K562 (cell line): Measurements from ENCODE around the gene IRF1. TPM values are rescaled to one million over a fixed set of nuclear protein-coding genes. Genes with fewer than 3 reads are reported as not detected.

Source experiments
- CBFB ChIP-seq: sonication (generic); formaldehyde crosslinking; IDR thresholded peaks from 2 replicates; pipeline ENCODE4 v1.4.0; 2020; ENCODE audit warnings: mild to moderate bottlenecking, missing genetic modification reagents
- CEBPG ChIP-seq, 3 experiments: fragments of 200-800 bp in 1 of 3; sonication (Bioruptor generic) in 1 of 3; sonication (generic) in 1 of 3; formaldehyde crosslinking in 1 of 3; IDR thresholded peaks in 2 of 3; conservative IDR thresholded peaks in 1 of 3; 2 replicates each; pipeline versions ENCODE4 v1.6.1 to v1.8.0; 2016 to 2022; ENCODE audit warnings: missing compliant biosample characterization in 2 of 3, missing genetic modification characterization in 2 of 3, mild to moderate bottlenecking in 1 of 3, missing genetic modification reagents in 1 of 3
- HDAC3 ChIP-seq: fragments of 450-650 bp; IDR thresholded peaks from 2 replicates; pipeline ENCODE4 v1.6.1; 2018; ENCODE audit warnings: borderline replicate concordance, mild to moderate bottlenecking, moderate library complexity; ENCODE audit not compliant: partially characterized antibody
- HIVEP1 ChIP-seq: fragments of 250-450 bp; sonication (Bioruptor Pico); IDR thresholded peaks from 2 replicates; pipeline ENCODE4 v1.4.0; 2020; ENCODE audit warnings: mild to moderate bottlenecking
- KLF16 ChIP-seq: IDR thresholded peaks from 2 replicates; pipeline ENCODE4 v1.6.1; 2016; ENCODE audit warnings: antibody characterized with exemption
- LARP7 ChIP-seq: fragments of 450-650 bp; IDR thresholded peaks from 2 replicates; pipeline ENCODE4 v1.6.1; 2016
- NFATC3 ChIP-seq: fragments of 450-650 bp; IDR thresholded peaks from 2 replicates; pipeline ENCODE4 v1.6.1; 2017; ENCODE audit warnings: mild to moderate bottlenecking
- NR2C1 ChIP-seq, 2 experiments: fragments of 450-650 bp; IDR thresholded peaks; 2 replicates each; pipeline ENCODE4 v1.6.1; 2017; ENCODE audit warnings: mild to moderate bottlenecking in 2 of 2, antibody characterized with exemption in 1 of 2, inconsistent platforms in 1 of 2, missing compliant biosample characterization in 1 of 2, missing genetic modification characterization in 1 of 2
- OTX1 ChIP-seq: fragments of 450-650 bp; formaldehyde crosslinking; IDR thresholded peaks from 2 replicates; pipeline ENCODE4 v1.4.0; 2022; ENCODE audit warnings: mild to moderate bottlenecking
- RFX1 ChIP-seq: fragments of 450-650 bp; IDR thresholded peaks from 2 replicates; pipeline ENCODE4 v1.6.1; 2016; ENCODE audit warnings: mild to moderate bottlenecking, moderate library complexity
- SIX5 ChIP-seq, 2 experiments: IDR thresholded peaks; 2 replicates each; pipeline ENCODE4 v1.6.1; 2011; ENCODE audit warnings: low read length in 2 of 2, borderline replicate concordance in 1 of 2, low read depth in 1 of 2, mild to moderate bottlenecking in 1 of 2, moderate library complexity in 1 of 2; ENCODE audit not compliant: insufficient read depth in 1 of 2
- ZFX ChIP-seq: sonication (generic); formaldehyde crosslinking; IDR thresholded peaks from 2 replicates; pipeline ENCODE4 v1.8.0; 2022; ENCODE audit warnings: mild to moderate bottlenecking, missing genetic modification reagents, moderate library complexity
- ZNF583 ChIP-seq: fragments of 250-450 bp; sonication (Bioruptor Pico); IDR thresholded peaks from 2 replicates; pipeline ENCODE4 v1.4.0; 2020
- ZNF695 ChIP-seq: fragments of 450-650 bp; formaldehyde crosslinking; IDR thresholded peaks from 2 replicates; pipeline ENCODE4 v1.4.0; 2020; ENCODE audit warnings: mild to moderate bottlenecking, moderate library complexity
- polyA plus RNA-seq, 8 experiments: library from polyadenylated mRNA; depleted of rRNA in 4 of 8; stranded (reverse) in 5 of 8; unstranded in 3 of 8; fragments of >200 nt; fragmentation: Nextera tagmentation in 2 of 8; fragmentation: Illumina TruSeq in 1 of 8; extraction: Ambion mirVana in 2 of 8; extraction: Trizol in 1 of 8; gene quantifications; 2 replicates each; pipeline versions ENCODE4 v1.2.1 to v1.2.3, GENCODE V29; 2011 to 2014; ENCODE audit warnings: inconsistent platforms in 1 of 8, missing spikeins in 1 of 8
- total RNA-seq, 7 experiments: library from RNA; depleted of rRNA in 6 of 7; stranded (reverse); fragments of >200 nt in 6 of 7; fragmentation: Illumina TruSeq in 2 of 7; extraction: Trizol in 2 of 7; gene quantifications; 2 replicates each; pipeline versions ENCODE4 v1.2.1 to v1.2.3, GENCODE V29; 2011 to 2021; ENCODE audit warnings: low replicate concordance in 1 of 7
- TF ChIP-seq, protein P1 (sequence below): fragments of 450-650 bp; conservative IDR thresholded peaks from 2 replicates; pipeline ENCODE4 v1.6.1; 2016; ENCODE audit warnings: missing genetic modification characterization, low read depth, mild to moderate bottlenecking, missing compliant biosample characterization, moderate library complexity
- TF ChIP-seq, protein P2 (sequence below): sonication (generic); formaldehyde crosslinking; IDR thresholded peaks from 2 replicates; pipeline ENCODE4 v1.8.0; 2022; ENCODE audit warnings: missing genetic modification reagents, mild to moderate bottlenecking, borderline replicate concordance
- TF ChIP-seq, protein P3 (sequence below): IDR thresholded peaks from 2 replicates; pipeline ENCODE4 v1.6.1; 2014; ENCODE audit warnings: antibody characterized with exemption
- TF ChIP-seq, protein P4 (sequence below): fragments of 450-650 bp; formaldehyde crosslinking; IDR thresholded peaks from 2 replicates; pipeline ENCODE4 v1.4.0; 2022; ENCODE audit warnings: missing genetic modification characterization
- TF ChIP-seq, protein P5 (sequence below): sonication (generic); formaldehyde crosslinking; IDR thresholded peaks from 2 replicates; pipeline ENCODE4 v1.8.1; 2023; ENCODE audit warnings: mild to moderate bottlenecking, missing genetic modification reagents

The IRF1 gene
- total and polyA plus RNA-seq, 9 of the 15 experiments (the other 6 are each of a cell fraction or from before 2014, with no cell fraction given), result 1.1 to 12.3 (median 5.9) TPM

DNA sequence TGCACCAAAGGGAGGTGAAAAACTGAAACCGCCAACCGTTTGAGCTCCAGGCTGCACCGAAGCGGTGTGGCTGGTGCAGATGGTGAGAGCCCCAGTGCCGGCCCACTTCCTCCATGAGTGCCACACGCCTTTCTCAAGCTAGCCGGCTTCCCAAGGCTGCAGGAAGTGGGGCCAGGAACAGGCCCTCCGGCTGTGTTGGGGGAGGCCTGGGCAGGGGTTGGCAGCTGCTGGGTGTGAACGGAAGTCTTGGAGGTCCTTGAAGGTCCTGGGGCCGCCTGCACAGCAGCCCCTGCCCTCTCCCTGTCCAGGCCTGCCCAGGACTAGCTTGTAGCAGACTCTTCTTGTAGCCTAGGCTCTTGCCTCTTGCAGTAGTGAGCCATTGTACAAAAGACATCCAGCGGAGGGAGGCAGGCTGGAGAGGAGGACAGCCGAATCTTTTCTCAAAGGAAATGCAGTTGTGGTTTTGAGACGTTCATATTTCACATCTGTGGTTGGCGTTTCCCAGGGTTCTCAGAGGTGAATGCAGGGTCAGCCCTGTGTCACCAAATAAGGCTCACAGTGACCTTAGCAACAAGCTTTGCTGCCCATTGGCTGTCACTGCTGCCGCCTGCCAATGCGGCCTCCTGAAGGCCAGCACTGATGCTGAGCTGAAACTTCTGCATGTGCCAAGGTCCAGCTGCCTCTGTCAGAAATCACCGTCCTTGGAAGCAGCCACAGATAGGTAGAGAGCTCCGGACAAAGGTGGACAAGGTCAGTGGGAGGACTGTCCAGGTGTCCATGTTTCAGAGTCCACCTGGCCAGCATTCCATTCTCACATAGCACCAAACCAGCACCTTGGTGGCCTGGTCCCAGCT lies 23.9 kb downstream of the IRF1 start (continued):
- TF ChIP-seq, protein P1, sequence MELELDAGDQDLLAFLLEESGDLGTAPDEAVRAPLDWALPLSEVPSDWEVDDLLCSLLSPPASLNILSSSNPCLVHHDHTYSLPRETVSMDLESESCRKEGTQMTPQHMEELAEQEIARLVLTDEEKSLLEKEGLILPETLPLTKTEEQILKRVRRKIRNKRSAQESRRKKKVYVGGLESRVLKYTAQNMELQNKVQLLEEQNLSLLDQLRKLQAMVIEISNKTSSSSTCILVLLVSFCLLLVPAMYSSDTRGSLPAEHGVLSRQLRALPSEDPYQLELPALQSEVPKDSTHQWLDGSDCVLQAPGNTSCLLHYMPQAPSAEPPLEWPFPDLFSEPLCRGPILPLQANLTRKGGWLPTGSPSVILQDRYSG, result 0 out of 2 replicates have a peak, but pooled peaks have one; percentile 37
- TF ChIP-seq ZFX (CRISPR knock-in tag) (peak; percentile 59), CEBPG (CRISPR knock-in tag; IDR thresholded peaks at IDR 0.05) (0 out of 2 replicates have a peak, but pooled peaks have one; percentile 5), CEBPG (tag; conservative IDR thresholded peaks at IDR 0.05 in 1 of 2, IDR thresholded peaks at IDR 0.05 in 1 of 2) (no peak), ZNF583 (0 out of 2 replicates have a peak, but pooled peaks have one; percentile 53), NFATC3 (no peak), OTX1 (CRISPR knock-in tag) (0 out of 2 replicates have a peak, but pooled peaks have one; percentile 66), HIVEP1 (peak; percentile 73; the same call in 1 of the 2 replicates), KLF16 (0 out of 2 replicates have a peak, but pooled peaks have one; percentile 19), CBFB (CRISPR knock-in tag) (0 out of 2 replicates have a peak, but pooled peaks have one; percentile 81), SIX5 (IDR thresholded peaks at IDR 0.05; ENCODE audit: borderline replicate concordance in 1 of 2, insufficient read depth in 1 of 2, low read depth in 1 of 2, low read length in 2 of 2) (no peak), LARP7 (no peak), NR2C1 (IDR thresholded peaks at IDR 0.05) (no peak), NR2C1 (tag; IDR thresholded peaks at IDR 0.05) (peak; percentile 74), HDAC3 (no peak), ZNF695 (0 out of 2 replicates have a peak, but pooled peaks have one; percentile 63), RFX1 (peak; percentile 65)
- TF ChIP-seq, protein P2, sequence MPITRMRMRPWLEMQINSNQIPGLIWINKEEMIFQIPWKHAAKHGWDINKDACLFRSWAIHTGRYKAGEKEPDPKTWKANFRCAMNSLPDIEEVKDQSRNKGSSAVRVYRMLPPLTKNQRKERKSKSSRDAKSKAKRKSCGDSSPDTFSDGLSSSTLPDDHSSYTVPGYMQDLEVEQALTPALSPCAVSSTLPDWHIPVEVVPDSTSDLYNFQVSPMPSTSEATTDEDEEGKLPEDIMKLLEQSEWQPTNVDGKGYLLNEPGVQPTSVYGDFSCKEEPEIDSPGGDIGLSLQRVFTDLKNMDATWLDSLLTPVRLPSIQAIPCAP (CRISPR knock-in tag), result no peak
- TF ChIP-seq, protein P3, sequence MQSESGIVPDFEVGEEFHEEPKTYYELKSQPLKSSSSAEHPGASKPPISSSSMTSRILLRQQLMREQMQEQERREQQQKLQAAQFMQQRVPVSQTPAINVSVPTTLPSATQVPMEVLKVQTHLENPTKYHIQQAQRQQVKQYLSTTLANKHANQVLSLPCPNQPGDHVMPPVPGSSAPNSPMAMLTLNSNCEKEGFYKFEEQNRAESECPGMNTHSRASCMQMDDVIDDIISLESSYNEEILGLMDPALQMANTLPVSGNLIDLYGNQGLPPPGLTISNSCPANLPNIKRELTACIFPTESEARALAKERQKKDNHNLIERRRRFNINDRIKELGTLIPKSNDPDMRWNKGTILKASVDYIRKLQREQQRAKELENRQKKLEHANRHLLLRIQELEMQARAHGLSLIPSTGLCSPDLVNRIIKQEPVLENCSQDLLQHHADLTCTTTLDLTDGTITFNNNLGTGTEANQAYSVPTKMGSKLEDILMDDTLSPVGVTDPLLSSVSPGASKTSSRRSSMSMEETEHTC, result no peak
- TF ChIP-seq, protein P4, sequence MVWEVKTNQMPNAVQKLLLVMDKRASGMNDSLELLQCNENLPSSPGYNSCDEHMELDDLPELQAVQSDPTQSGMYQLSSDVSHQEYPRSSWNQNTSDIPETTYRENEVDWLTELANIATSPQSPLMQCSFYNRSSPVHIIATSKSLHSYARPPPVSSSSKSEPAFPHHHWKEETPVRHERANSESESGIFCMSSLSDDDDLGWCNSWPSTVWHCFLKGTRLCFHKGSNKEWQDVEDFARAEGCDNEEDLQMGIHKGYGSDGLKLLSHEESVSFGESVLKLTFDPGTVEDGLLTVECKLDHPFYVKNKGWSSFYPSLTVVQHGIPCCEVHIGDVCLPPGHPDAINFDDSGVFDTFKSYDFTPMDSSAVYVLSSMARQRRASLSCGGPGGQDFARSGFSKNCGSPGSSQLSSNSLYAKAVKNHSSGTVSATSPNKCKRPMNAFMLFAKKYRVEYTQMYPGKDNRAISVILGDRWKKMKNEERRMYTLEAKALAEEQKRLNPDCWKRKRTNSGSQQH, result peak; percentile 84; the same call in 1 of the 2 replicates
- TF ChIP-seq, protein P5, sequence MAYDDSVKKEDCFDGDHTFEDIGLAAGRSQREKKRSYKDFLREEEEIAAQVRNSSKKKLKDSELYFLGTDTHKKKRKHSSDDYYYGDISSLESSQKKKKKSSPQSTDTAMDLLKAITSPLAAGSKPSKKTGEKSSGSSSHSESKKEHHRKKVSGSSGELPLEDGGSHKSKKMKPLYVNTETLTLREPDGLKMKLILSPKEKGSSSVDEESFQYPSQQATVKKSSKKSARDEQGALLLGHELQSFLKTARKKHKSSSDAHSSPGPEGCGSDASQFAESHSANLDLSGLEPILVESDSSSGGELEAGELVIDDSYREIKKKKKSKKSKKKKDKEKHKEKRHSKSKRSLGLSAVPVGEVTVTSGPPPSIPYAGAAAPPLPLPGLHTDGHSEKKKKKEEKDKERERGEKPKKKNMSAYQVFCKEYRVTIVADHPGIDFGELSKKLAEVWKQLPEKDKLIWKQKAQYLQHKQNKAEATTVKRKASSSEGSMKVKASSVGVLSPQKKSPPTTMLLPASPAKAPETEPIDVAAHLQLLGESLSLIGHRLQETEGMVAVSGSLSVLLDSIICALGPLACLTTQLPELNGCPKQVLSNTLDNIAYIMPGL, result no peak
